ENCODE measurements around the gene SLC45A3. TPM values are rescaled to one million over a fixed set of nuclear protein-coding genes. Genes with fewer than 3 reads are reported as not detected.

Gene SLC45A3
- total RNA-seq, 1 experiment from 2014 or later = 12.3 TPM

DNA sequence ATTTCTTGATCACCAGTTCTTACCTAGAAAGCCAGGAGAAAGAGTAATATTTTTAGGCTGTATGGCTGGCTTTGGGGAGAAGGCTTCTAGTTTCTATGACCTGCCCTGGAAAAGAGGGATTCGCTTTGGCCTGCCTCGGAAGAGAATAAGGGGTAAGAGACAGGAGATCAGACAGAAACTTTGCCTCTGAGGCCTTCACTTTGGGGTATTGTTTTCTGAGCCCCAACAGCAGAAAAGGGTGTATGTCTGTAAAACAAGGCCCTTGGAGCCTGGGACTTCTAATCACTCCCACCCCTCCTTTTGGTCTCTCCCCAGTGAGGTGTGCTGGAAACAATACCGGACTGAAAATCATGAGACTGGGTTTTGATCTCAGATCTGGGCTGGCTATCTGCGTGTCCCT is 5.1 kb downstream of the SLC45A3 start:
- Histone ChIP-seq H3K79me2 (ENCODE audit: insufficient read depth, low read length) (peaks cover 23% of the 10 kb centered on the region; the same call in 1 of the 2 replicates), H3K9ac (ENCODE audit: low read length) (no peak overlapping the region)

DNA sequence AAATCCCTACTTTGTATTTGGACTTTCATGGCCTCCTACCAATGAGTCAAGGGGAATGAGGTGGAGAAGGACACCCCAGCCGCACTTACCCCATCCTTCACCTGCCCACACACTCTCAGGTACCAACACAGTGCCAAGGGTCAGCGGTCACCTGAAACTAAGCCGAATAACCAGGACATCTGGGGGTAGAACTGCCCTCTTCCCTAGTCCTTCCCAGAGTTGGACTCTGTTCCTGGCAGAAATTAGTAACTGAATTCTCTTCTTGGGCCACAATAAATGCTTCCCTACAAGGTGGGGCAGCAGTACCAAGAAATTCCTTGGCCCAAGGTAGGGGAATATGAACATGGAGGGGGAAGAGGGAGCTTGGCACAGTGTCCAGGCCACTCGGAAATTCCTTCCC is 7.3 kb downstream of the SLC45A3 start:
- H3K36me3 ChIP-seq (ENCODE audit: control insufficient read depth in 1 of 2, insufficient read depth in 2 of 2, low read length in 2 of 2) = no peaks in the 10 kb centered on the region
- ChIA-PET RAD21 (ENCODE audit: low non-redundant PET in 1 of 2, low total read pairs in 2 of 2, uncharacterized antibody in 2 of 2, unreplicated experiment in 2 of 2) (no interaction called here), CTCF (interaction anchor here (0.6 to 4.0 kb wide), 6 partner anchors 14 to 305 kb away, joined by 3 to 13 read pairs (median 3); no protein-coding TSS in a partner anchor), POLR2A (no interaction called here)
- no peak overlapping the region for H3K9ac ChIP-seq (ENCODE audit: low read length)
- BruUV-seq (replicated peaks) = no TSS peak
- H3K27me3 ChIP-seq (ENCODE audit: insufficient read depth, low read length) = no peaks in the 10 kb centered on the region
- peaks cover 13% of the 10 kb centered on the region; the same call in 1 of the 2 replicates for H3K79me2 ChIP-seq (ENCODE audit: insufficient read depth, low read length)
- H3K4me3 ChIP-seq (replicated peaks in 1 of 2; ENCODE audit: low read depth in 1 of 2, low read length in 2 of 2) = no peak overlapping the region
- H3K9me3 ChIP-seq (ENCODE audit: control insufficient read depth in 1 of 2, insufficient read depth in 1 of 2, low read depth in 1 of 2, low read length in 2 of 2) = no peaks in the 10 kb centered on the region
- H3K4me2 ChIP-seq (ENCODE audit: low read length) = peak overlapping the region; percentile 66
- no peaks in the 10 kb centered on the region for H3K9me2 ChIP-seq (ENCODE audit: insufficient read depth)
- intact Hi-C loops (cut with micrococcal nuclease) = no loop called here
- no peak overlapping the region for H2AFZ ChIP-seq (ENCODE audit: low read depth, low read length, poor library complexity, severe bottlenecking)
- TF ChIP-seq ZNF274 (IDR thresholded peaks at IDR 0.05; ENCODE audit: low read depth, low read length) = no peak
- TF ChIP-seq SIN3A (IDR thresholded peaks at IDR 0.05; ENCODE audit: low read depth) = no peak
- no peak for TF ChIP-seq EZH2phosphoT487 (IDR thresholded peaks at IDR 0.05; ENCODE audit: borderline replicate concordance)
- TF ChIP-seq, protein P1, sequence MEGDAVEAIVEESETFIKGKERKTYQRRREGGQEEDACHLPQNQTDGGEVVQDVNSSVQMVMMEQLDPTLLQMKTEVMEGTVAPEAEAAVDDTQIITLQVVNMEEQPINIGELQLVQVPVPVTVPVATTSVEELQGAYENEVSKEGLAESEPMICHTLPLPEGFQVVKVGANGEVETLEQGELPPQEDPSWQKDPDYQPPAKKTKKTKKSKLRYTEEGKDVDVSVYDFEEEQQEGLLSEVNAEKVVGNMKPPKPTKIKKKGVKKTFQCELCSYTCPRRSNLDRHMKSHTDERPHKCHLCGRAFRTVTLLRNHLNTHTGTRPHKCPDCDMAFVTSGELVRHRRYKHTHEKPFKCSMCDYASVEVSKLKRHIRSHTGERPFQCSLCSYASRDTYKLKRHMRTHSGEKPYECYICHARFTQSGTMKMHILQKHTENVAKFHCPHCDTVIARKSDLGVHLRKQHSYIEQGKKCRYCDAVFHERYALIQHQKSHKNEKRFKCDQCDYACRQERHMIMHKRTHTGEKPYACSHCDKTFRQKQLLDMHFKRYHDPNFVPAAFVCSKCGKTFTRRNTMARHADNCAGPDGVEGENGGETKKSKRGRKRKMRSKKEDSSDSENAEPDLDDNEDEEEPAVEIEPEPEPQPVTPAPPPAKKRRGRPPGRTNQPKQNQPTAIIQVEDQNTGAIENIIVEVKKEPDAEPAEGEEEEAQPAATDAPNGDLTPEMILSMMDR (IDR thresholded peaks at IDR 0.05 in 2 of 3, conservative IDR thresholded peaks at IDR 0.05 in 1 of 3; ENCODE audit: borderline replicate concordance in 1 of 3, insufficient read depth in 1 of 3, low read depth in 2 of 3, low read length in 2 of 3) = no peak
- ATAC-seq (no peak), DNase-seq (ENCODE audit: low read depth, low spot score) (no peak)
- peaks cover 25 to 58% of the 10 kb centered on the region in 2 experiments for H3K4me1 ChIP-seq (ENCODE audit: control insufficient read depth in 1 of 2, insufficient read depth in 2 of 2, low read length in 2 of 2)
- no peaks in the 10 kb centered on the region for H4K20me1 ChIP-seq (ENCODE audit: insufficient read depth)
- no peak overlapping the region for H3K27ac ChIP-seq (ENCODE audit: low read depth, low read length)

More for the DNA sequence above, 5.1 kb downstream of the SLC45A3 start:
- ChIA-PET CTCF (interaction anchor here (4.0 kb wide), 1 partner anchor 16 kb away, joined by 13 read pairs; no protein-coding TSS in a partner anchor), RAD21 (ENCODE audit: low non-redundant PET in 1 of 2, low total read pairs in 2 of 2, uncharacterized antibody in 2 of 2, unreplicated experiment in 2 of 2) (no interaction called here), POLR2A (no interaction called here)
- no peaks in the 10 kb centered on the region for H3K27me3 ChIP-seq (ENCODE audit: insufficient read depth, low read length)
- no peak overlapping the region for H3K27ac ChIP-seq (ENCODE audit: low read depth, low read length)
- no peak overlapping the region for H3K4me3 ChIP-seq (replicated peaks in 1 of 2; ENCODE audit: low read depth in 1 of 2, low read length in 2 of 2)
- H3K4me2 ChIP-seq (ENCODE audit: low read length) = no peak overlapping the region
- no peak overlapping the region for H2AFZ ChIP-seq (ENCODE audit: low read depth, low read length, poor library complexity, severe bottlenecking)
- no TSS peak for BruUV-seq (replicated peaks)
- H4K20me1 ChIP-seq (ENCODE audit: insufficient read depth) = no peaks in the 10 kb centered on the region
- no peaks in the 10 kb centered on the region for H3K9me3 ChIP-seq (ENCODE audit: control insufficient read depth in 1 of 2, insufficient read depth in 1 of 2, low read depth in 1 of 2, low read length in 2 of 2)
- intact Hi-C loops (cut with micrococcal nuclease) = no loop called here
- peaks cover 32 to 48% of the 10 kb centered on the region in 2 experiments for H3K4me1 ChIP-seq (ENCODE audit: control insufficient read depth in 1 of 2, insufficient read depth in 2 of 2, low read length in 2 of 2)
- H3K36me3 ChIP-seq (ENCODE audit: control insufficient read depth in 1 of 2, insufficient read depth in 2 of 2, low read length in 2 of 2) = no peaks in the 10 kb centered on the region
- DNase-seq (ENCODE audit: low read depth, low spot score) (no peak), ATAC-seq (no peak)
- TF ChIP-seq RAD21 (IDR thresholded peaks at IDR 0.05; ENCODE audit: low read depth) = no peak
- TF ChIP-seq CBX3 (IDR thresholded peaks at IDR 0.05; ENCODE audit: low read depth) = no peak
- H3K9me2 ChIP-seq (ENCODE audit: insufficient read depth) = no peaks in the 10 kb centered on the region
